Dedifferentiated amniotic fluid mesenchymal stem cell (primary cell): Measurements from ENCODE around the gene MPI.
"Not testable (repeated sequence)": the region's sequence is repeated elsewhere in the genome, so short reads cannot be mapped to it uniquely, and the experiment has no call there.

ENCODE experiments used
- DNase-seq: peaks from one replicate; pipeline ENCODE4 v3.0.0-alpha.2; 2016; ENCODE audit errors: extremely low spot score

MPI gene

GRCh38 chr15:74863239-74864056 lies 26.4 kb upstream of the MPI start:
- DNase-seq, result no peak

GRCh38 chr15:74864296-74864695 lies 25.5 kb upstream of the MPI start:
- no peak for DNase-seq

GRCh38 chr15:74865316-74865715 lies 24.5 kb upstream of the MPI start:
- DNase-seq, result no peak

DNA sequence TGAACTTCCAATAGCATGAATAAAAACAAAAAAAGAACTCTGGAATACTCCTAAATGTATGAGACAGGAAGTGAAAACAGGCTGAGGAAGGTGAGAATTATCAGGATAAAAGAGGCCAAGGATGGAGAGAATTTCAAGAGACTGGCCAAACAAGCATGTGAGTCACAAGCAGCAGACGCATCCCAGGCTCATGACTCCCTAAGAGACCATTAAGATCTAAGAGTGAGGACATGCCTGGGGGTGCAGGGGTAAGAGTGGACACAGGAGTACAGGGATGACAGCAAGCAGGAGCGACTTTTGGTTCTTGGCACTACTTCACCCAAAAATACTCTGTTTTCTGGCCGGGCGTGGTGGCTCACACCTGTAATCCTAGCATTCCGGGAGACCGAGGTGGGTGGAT lies 23.8 kb upstream of the MPI start:
- peak; percentile 21 for DNase-seq

DNA sequence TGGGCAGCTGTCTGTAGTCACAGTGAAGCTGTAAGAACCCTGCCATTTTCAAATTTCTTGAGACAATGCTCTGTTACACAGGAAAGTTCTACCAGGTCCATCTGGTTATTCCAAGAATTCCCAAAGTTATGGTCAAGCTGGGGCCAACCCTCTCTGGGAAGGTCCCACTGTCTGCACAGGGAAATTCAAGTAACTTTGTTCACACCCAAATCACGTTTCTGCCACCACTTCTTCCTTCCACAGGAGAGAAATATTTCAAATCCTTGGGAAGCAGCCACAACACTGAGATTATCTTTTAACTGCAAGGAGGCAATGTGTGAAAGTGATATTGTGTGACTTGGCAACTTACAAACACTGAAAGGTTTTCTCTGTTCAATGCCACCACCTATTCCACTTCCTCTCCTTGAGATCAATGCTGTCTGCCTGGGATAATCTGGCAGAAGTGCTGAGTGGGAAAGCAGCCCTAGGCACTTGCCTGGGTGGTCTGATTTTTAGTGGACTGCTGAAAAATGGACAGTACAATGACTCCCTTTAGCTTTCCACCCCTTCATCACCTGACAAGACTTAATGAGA lies 22.3 kb upstream of the MPI start:
- DNase-seq, result no peak

- DNase-seq, result no peak
Measured at GRCh38 chr15:74868059-74868458, 21.8 kb upstream of the MPI start.

GRCh38 chr15:74869372-74869725 lies 20.5 kb upstream of the MPI start:
- no peak for DNase-seq

DNA sequence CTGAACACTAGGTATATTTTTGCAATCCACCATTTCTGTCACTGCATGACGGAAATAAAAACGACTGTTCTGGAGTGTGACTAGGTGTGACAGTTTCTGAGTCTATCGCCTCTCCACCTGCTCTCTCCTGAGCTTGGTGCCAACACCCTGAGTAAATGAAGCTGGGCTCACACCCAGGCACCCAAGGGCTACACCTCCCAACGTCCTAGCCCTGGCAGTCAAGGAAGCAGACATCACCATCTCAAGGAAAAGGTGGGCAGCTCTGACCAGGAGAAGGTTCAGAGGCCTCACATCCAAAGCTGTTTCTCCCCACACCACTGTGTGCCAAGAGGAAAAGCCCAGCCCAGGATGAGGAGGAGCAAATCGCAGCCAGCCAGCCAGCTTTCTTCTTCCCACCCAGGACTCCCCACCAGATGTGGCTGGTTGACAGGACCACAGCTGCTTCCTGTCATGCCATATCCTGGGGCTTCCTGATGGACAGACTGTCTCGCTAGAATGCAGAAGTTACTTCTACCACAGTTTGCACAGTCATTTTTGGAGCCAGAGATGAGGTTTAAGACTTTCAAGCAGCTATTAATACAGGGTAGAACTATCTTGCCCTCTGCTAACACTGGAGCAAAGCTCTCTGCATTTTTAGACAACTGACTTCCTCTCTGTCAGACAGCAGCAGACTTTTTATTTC lies 20.0 kb upstream of the MPI start:
- peak; percentile 15 for DNase-seq

GRCh38 chr15:74870436-74871215 lies 19.2 kb upstream of the MPI start:
- DNase-seq, result no peak

- DNase-seq, result no peak
Measured at GRCh38 chr15:74872702-74873035, 17.2 kb upstream of the MPI start.

GRCh38 chr15:74873036-74873755 lies 16.6 kb upstream of the MPI start, which contains the start of gene SCAMP2:
Gene SCAMP2 (minus strand): TSS chr15:74873365. CDS start chr15:74873255, 110 bp downstream.
- DNase-seq, result peak; percentile 95

DNA sequence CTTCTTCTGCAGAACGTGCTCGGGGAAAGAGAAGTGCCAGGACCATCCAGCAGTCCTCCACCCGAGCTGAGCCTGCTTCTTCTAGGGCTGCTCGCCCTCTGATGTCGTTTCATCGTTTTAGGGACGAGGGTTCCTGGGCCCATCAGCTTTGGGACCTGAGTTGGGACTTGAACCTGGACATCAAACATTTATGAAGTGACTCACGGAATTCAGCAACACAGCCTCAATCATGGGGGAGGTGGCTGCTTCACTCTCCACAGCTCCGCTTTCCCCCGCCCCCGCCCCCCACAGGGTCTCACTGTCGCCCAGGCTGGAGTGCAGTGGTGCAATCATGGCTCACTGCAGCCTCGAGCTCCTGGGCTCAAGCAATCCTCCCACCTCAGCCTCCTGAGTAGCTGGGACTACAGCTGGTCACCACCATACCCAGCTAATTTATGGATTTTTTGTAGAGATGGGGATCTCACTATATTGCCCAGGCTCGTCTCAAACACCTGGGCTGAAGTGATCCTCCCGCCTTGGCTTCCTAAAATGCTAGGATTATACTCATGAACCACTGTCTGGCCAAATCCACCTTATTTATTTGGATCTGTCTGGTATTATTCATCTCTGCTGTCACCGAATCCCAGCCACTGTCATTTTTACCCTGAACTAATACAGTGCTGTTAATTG lies 16.0 kb upstream of the MPI start:
- DNase-seq, result no peak

- no peak for DNase-seq
Measured at GRCh38 chr15:74878273-74878672, 11.6 kb upstream of the MPI start.

GRCh38 chr15:74882528-74882927 lies 7.3 kb upstream of the MPI start:
- DNase-seq, result no peak

DNA sequence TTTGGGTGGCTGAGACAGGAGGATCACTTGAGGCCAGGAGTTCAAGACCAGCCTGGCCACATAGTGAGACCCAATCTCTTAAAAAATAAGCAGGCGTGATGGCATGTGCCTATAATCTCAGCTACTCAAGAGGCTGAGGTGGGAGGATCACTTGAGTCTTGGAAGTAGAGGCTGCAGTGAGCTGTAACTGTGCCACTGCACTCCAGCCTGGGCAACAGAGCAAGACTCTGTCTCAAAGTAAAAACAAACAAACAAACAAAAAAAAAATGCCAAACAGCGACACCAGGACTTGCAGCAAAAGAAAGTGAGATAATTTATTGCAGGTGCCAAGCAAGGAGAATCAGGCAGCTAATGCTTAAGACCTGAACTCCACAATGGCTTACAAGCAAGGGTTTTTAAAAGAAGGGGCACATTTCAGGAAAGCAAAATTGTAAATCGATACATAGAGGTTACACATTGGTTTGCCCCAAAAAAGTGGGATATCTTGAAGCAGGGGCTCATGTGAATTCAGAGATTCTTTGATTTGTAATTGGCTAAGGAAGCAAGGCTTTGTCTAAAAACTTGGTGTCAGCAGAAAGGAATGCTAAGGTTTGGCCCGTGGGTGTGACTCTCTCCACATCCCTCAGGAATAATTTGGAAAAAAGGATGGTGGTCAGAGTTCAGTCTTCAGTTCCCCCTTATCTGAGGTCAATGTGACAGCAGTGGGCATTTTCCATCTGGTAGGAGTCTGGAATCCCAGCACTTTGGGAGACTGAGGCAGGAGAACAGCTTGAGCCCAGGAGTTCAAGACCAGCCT lies 5.2 kb upstream of the MPI start:
- DNase-seq, result no peak

DNA sequence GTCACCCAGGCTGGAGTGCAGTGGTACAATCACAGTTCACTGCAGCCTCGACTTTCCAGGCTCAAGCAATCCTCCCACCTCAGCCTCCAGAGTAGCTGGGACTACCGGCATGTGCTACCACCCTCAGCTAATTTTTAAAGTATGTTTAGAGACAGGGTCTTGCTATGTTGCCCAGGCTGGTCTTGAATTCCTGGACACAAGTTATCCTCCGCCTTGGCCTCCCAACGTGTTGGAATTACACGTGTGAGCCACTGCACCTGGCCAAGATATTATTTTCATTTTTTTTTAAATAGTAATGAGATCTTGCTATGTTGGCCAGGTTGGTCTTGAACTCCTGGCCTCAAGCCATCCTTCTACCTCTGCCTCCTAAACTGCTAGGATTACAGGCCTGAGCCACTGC lies 4.4 kb upstream of the MPI start:
- DNase-seq, result no peak

DNA sequence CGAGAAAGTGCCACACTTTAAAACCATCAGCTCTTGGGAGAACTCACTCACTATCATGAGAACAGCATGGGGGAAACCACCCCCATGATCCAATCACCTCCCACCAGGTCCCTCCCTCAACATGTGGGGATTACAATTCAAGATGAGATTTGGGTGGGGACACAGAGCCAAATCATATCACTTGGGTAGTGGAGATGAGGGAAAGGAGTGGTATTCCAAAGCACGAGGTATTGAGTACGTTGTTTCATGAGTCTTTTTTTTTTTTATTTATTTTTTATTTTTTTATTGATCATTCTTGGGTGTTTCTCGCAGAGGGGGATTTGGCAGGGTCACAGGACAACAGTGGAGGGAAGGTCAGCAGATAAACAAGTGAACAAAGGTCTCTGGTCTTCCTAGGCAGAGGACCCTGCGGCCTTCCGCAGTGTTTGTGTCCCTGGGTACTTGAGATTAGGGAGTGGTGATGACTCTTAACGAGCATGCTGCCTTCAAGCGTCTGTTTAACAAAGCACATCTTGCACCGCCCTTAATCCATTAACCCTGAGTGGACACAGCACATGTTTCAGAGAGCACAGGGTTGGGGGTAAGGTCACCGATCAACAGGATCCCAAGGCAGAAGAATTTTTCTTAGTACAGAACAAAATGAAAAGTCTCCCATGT lies 2.2 kb upstream of the MPI start:
- DNase-seq, result not testable (repeated sequence)

DNA sequence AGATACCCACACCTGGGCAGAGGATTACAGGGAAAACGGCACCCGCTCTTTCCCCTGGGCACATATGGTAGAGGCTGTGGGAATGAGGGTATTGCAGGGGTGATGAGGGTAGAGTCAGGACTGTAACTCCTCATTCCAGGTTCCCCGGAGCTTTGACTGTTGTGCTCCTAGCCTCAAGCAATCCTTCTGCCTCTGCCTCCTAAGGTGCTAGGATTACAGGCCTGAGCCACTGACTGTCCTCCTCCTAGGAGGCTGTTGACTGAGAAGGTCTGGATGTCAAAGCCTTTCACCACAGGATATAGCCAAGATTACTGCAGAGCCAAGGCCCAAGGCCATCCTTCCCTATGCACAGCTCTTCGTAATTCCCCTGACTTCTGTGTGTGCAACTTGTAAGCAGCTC lies 1.1 kb upstream of the MPI start:
- no peak for DNase-seq

GRCh38 chr15:74889390-74889882 lies 406 bp upstream of the MPI start:
- DNase-seq, result no peak

DNA sequence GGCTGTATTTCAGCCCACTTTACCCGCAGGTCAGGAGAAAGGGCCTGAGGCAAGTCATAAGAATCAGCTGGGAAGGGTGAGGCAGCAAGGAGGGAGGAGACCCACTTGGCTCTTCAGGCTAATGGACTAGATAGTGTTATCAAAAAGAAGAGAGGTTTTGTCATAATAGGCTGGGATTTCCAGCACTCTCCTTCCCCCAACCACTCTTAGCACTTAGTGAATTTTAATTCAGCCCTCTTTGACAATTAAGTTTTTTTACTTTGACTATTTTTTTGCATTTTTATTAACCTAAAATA lies 771 bp downstream of the MPI start:
- DNase-seq, result no peak
